HG03432 (cell line): Measurements from ENCODE around the gene FAM131A.
A peak's percentile ranks its signal among the peaks of the same experiment; 100 is the strongest.
"Not testable (repeated sequence)": the region's sequence is repeated elsewhere in the genome, so short reads cannot be mapped to it uniquely, and the experiment has no call there.

ENCODE experiments used
- ATAC-seq: cut with Tn5 transposase; IDR thresholded peaks from one replicate; pipeline ENCODE4 v1.9.1; 2021; ENCODE audit warnings: mild to moderate bottlenecking, moderate library complexity; ENCODE audit not compliant: unreplicated experiment

The FAM131A gene

DNA sequence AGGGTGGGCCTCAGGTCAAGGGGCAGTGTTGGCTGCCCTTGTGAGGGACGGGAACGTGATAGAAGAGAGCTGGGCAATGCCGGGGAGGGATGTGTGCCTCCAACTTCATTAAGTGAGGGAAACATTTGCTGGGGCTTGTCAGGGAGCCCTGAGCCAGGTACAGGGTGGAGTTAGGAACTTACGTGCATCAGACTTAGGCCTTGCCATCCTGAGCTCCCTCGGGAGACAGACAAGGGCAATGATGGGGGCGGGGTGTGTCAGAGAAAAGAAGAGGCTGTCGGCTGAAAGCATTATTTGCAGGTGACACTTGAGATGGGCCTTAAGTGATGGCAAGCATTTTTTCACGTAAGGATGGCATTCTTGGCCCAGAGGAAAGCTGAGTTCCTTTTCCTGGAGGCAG, 1.6 kb downstream of the FAM131A start:
- ATAC-seq: no peak

DNA sequence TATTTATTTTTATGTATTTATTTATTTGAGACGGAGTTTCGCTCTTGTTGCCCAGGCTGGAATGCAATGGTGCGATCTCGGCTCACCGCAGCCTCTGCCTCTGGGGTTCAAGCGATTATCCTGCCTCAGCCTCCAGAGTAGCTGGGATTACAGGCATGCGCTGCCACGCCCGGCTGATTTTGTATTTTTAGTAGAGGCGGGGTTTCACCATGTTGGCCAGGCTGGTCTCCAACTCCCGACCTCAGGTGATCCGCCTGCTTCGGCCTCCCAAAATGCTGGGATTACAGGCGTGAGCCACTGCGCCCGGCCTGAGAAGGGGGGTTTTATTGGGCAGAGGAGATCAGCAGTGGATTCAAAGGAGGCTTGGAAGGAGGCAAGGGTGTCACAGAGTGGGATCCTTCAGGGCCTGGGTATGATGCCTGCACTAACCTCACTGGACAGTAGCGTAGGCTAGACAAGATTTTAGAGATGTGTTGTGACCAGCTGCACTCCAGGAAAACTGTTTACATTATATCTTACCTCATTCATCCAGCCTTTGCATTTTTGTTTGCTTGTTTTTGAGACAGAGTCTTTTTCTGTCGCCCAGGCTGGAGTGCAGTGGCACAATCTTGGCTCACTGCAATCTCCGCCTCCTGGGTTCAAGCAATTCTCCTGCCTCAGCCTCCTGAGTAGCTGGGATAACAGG, 2.2 kb downstream of the FAM131A start:
- ATAC-seq: not testable (repeated sequence)

DNA sequence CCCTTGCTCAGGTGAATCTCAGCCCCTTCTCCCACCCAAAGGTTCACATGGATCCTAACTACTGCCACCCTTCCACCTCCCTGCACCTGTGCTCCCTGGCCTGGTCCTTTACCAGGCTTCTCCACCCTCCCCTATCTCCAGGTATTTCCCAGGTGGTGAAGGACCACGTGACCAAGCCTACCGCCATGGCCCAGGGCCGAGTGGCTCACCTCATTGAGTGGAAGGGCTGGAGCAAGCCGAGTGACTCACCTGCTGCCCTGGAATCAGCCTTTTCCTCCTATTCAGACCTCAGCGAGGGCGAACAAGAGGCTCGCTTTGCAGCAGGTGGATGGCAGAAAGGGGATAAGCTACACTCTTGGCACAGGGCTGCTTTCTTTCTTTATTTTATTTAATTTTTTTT, 4.5 kb downstream of the FAM131A start:
- no peak for ATAC-seq

DNA sequence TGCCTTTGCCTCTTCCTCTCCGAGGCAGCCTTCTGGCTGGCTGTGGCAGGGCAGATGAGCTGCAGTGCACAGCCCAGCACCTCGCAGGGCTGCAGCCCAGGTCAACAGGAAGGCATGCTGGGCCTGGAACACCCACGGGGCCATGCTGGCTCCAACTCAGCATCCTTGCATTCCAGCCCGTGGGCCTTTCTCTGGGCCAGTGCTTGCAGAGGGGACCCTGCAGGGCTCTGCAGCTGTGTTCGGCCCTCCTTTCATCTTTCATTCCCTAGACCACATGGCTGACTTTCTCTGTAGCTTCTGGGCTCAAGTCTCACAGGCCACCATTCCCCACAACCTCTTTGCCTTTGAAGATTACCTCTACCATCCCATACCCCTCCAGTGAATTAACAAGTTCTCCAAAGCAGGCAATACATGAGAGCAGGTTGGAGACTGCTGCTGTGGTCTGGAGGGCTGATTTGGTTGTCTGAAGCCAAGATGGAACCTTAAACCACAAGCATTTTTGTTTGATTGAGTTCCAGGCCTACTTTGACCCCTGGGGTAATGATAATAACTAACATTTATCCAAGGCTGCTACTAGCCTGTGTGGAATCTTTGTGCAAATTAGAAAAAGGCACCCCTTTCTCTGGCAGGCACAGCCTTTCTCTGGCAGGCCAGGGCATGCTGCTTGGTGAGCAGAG, 5.9 kb downstream of the FAM131A start:
- ATAC-seq: no peak

DNA sequence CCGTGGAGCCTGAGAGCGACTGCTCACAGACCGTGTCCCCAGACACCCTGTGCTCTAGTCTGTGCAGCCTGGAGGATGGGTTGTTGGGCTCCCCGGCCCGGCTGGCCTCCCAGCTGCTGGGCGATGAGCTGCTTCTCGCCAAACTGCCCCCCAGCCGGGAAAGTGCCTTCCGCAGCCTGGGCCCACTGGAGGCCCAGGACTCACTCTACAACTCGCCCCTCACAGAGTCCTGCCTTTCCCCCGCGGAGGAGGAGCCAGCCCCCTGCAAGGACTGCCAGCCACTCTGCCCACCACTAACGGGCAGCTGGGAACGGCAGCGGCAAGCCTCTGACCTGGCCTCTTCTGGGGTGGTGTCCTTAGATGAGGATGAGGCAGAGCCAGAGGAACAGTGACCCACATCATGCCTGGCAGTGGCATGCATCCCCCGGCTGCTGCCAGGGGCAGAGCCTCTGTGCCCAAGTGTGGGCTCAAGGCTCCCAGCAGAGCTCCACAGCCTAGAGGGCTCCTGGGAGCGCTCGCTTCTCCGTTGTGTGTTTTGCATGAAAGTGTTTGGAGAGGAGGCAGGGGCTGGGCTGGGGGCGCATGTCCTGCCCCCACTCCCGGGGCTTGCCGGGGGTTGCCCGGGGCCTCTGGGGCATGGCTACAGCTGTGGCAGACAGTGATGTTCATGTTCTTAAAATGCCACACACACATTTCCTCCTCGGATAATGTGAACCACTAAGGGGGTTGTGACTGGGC, 7.3 kb downstream of the FAM131A start:
- no peak for ATAC-seq

DNA sequence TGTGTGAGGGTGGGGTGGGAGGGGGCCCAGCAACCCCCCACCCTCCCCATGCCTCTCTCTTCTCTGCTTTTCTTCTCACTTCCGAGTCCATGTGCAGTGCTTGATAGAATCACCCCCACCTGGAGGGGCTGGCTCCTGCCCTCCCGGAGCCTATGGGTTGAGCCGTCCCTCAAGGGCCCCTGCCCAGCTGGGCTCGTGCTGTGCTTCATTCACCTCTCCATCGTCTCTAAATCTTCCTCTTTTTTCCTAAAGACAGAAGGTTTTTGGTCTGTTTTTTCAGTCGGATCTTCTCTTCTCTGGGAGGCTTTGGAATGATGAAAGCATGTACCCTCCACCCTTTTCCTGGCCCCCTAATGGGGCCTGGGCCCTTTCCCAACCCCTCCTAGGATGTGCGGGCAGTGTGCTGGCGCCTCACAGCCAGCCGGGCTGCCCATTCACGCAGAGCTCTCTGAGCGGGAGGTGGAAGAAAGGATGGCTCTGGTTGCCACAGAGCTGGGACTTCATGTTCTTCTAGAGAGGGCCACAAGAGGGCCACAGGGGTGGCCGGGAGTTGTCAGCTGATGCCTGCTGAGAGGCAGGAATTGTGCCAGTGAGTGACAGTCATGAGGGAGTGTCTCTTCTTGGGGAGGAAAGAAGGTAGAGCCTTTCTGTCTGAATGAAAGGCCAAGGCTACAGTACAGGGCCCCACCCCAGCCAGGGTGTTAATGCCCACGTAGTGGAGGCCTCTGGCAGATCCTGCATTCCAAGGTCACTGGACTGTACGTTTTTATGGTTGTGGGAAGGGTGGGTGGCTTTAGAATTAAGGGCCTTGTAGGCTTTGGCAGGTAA, 8.1 kb downstream of the FAM131A start:
- no peak for ATAC-seq

DNA sequence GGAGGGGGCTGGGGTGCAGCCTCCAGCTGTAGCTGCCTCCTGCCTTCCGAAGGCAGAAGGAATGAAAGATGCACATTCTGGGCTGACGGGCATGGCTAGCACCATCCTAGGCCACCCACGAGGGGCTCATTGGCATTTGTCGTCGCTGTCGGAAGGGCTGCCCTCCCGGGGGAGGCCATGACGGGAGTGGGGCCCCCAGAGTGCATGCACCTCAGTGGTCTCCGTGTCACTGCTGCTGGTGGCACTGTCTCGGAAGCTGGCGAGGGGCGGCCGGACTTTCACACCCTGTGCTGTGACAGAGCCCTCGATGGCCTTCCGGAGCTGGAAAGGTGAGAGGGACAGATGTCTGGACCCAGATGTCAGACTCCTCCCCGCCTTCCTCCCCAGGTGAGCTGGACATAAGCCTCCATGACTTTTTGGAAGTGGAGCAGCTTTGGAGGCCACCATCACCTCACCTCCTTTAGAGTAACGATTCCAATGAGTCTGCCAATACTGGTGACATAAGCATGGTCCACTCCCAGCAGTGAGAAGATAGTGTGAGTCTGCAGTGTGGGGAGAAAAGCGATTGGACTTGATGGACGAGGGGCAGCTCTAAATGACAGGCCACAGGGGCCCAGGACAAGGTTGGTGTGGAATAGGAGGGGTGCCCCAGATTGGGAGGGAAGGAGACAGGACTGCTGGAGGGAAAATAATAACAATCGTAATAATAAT, 9.2 kb downstream of the FAM131A start:
- no peak for ATAC-seq

DNA sequence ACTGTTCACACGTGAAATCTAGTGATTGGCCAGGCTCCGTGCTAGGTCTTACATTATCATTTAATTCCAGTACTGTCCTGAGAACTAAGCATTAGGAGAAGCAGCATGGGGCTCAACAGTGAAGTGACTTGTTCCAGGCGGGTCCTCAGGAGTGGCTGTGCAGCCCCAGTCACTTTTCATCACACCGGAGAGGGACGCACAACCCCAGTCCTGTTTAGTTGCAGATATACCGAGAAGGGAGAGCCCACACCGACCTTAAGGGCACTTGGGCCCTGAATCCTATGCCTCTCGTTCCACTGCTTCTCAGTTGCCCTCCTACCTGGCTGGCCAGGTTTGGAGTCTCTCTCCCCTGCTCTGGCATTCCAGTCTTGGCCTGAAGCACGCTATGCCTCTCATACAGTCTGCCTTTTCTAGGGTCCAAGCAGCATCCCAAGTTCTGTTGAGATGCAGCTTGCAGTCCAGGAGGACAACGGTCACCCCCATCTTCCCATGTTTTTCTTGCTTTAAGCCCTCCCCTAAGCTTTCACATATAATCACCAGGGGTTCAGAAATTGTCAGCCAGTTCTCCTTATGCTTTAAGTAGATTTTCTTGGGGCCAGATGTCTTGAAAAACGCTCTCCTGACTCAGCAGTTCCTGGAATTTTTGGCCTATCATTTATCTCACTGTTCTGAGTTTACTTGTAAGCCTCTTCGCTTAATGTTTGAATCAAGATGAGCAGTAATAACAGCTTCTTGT, 10.1 kb downstream of the FAM131A start:
- ATAC-seq: no peak

DNA sequence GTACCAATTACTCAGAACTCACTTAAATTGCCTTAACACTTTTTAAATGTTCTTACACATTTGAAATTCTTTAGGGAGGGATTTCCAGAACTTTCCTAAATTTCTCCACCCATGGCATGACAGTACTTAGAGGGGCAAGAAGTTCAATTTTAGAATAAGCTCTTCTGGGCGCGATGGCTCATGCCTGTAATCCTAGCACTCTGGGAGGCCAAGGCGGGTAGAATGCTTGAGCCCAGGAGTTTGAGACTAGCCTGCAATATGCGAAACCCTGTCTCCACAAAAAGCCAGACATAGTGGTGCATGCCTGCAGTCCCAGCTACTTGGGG, 10.6 kb downstream of the FAM131A start:
- no peak for ATAC-seq

DNA sequence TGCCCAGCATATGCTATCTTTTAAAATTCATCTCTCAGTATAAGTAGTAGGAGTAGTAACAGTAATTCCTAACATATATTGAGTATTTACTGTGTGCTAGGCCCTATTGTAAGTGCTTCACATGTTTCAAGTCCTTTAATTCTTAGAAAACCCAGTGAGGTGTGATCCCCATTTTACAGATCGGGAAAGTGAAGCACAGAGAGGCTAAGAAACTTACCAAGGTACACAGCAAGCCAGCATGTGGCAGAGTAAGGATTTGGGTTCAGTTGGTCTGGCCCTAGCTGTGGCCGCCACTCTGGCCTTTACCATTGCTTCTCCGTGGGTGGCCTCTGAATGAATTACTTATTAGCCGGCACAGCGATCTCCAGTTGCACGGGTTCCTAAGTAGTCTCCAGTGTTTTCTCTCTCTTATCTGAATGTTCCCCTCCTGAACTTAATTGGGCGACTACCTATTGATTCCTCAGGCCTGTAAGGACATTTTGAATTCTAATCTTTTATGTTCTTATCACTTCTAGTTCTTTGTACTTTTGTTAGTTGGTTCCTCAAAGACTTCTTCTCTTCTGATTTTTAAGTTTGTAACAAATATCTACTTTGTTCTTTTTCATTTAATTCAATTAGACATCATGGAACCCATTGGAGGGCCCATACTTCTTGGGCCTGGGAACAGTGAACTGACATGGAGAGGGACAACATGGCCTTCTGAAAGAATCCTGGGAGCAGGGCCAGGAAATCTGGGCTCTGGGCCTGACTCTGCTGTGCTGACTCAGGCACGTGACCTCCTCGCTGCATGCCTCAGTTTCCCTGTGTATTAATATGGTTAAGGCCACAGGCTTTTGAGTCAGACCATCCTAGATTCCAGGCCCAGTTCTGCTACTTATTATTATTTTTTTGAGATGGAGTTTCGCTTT, 12.4 kb downstream of the FAM131A start:
- no peak for ATAC-seq

DNA sequence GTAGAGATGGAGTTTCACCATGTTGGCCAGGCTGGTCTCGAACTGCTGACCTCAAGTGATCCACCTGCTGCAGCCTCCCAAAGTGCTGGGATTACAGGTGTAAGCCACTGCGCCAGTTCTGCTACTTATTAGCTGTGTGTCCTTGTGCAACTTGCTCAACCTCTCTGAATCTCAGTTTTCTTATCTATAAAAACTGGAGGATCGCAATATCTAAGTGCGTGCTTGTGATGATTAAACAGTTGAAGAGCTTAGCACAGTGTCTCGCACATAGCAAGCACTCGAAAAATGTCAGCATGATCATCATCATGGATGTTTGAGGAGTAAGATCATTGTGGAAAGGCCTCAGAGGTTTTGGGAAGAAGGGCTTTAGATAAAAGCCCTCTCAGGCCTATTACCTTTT, 13.2 kb downstream of the FAM131A start:
- ATAC-seq: no peak

DNA sequence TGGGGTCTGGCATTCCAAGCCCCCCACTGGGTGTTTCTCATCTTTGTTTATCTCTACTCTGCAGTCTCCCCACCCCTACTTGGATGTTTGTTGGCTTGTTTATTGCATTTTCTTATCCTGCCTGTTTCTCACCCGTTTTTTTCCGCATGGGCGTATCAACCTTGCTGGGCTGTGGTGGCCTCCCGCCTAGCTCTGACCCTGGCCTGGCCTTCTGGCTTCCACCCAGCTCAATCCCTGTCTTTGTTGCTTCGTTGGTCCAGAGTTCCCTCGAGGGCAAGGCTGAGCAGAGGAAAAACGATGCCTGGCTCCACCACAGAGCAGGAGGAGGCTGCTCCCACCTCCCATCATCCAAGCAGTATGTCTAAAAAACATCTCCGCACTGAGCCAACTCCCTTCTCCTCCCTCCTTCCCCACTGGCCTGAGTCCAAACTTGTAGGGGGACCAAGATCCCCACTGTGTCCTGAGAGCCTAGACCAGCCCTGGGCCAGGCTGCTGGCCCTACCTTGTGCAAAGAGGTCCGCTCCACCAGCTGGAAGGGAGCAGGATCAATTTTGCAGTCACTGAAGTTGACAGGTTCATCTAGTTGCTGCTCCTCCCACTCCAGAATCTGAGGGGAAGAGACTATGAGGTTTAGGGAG, 14.2 kb downstream of the FAM131A start:
- ATAC-seq: no peak

DNA sequence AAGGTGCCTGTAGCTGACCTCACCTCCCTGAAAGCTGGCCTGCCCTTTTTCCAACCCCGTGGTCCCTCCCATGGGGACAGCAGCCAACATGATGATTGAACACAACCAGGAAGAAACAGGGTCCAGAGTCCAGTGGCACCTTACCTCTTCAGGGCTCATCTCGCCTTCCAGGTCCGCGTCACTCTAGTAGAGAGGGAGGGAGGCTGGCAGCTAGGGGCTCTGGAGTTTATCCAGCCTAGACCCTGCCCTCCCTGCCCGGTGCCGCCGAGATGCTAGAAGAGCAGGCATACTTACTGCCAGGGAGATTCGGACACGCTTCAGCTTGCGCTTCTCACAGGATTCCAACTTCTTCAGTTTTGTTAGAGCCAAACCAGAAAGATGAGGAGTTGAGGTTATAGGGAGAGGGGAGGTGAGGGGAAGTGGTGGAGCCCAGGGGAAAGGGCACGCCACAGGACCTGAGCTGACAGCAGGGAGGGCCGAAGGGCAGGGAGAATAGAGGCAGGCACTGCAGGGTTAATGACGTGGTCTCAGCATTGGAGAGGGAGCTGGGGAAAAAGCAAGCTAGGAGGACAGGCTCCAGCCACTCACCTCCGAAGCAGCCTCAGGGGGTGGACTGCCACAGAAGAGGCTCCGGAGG, 14.9 kb downstream of the FAM131A start:
- ATAC-seq: no peak

DNA sequence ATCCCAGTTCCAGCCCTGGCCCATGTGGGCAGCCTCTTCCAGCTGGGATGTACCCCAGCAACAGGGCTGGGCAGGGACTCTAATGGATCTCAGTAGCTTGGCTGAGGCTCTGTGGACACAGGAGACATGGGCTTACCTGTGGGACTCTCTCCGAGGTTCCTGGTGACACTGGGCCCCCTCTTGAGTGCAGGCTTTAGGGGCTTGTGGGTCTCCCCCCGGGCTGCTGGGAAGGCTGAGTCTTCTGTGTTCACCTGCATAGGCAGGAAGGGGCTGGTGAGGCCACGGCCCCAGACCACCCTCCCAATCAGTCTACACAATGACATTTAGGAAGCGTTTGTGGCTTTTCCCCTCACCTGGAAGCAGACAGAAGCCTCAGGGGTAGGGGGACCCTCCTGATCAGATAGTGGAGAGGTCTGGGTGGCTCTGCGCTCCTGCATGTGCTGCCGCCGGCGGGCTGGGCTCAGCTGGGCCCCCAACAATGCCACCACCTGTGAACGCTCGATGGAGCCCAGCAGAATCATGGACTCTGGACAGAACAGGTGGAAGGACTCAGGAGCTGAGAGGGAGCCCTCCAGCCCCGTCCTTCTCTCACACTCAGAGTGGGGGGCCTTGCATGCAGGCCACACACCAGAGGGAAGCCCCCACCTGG, 15.6 kb downstream of the FAM131A start:
- ATAC-seq: no peak

DNA sequence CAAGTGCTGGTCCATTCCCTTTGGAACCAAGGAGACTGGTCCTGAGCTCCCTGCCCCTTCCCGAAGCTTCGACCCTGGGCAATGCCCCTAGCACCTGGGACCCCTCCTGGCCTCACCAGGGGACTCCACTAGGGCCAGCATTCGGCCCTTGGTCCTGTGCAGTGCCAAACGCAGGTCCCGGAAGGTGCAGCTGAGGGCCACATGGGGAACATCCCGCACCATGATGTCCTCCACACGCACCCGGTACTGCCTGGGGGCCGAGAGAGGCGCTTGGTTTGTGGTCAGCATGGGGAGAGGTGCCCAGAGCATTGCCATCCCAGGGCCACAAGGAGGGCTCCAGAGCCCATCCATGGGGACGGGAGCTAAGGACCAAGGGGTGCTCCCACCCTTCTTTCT, 16.1 kb downstream of the FAM131A start:
- no peak for ATAC-seq

DNA sequence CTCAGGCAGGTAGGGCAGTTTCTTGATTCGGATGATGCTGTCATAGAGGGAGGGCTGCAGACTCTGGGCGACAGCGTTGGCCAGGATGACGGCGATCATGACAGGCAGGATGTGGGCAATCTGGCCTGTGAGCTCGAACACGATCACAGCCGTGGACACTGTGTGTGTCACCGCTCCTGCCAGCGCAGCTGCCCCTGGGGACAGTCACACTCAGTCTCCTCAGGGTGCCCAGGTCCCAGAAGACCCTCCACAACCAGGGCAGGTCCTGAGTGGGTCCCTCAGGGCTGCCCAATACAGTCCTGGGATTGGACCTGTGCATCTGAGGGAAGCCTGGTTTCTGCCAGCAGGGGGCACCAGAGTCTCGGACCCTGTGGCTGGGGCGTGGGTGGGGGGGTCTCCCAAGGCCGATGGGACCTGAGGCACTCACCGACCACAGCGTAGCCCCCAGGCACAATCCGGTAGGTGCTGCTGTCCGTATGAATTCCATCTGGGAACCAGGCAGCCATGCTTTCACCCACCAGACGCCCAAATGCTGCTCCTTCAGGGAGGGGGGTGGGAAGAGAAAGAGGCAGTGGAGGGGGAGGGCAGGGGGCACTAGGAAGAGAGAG, 16.8 kb downstream of the FAM131A start:
- ATAC-seq: peak; percentile 63

DNA sequence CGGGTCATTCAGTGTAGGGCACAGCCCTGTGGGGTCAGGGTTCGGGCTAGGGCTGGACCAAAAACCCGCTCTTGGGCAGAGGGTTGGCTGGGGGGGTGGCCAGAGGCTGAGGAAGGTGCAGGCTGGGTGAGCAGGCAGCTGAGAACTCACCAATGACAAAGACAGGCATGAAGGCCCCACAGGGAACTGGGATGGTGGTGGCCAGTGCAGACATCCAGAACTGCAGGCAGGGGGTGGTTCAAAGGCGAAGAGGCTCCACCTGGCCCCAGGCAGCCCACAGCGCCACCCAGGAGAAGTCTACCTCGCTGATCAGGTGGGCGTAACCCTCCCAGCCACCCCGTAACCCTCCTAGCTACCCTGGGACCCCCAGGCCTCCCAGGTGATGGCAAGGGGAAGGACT, 17.4 kb downstream of the FAM131A start:
- ATAC-seq: no peak
